Pancreas (tissue), 10 donors: Measurements from ENCODE around the gene TMEM129. TPM values are rescaled to one million over a fixed set of nuclear protein-coding genes. Genes with fewer than 3 reads are reported as not detected.

Experiments
- ATAC-seq, 4 donors: fragments of 200-7000 bp; cut with Tn5 transposase; one replicate each; pipeline versions ENCODE4 v1.8.0 to v1.9.1; 2020; ENCODE audit warnings: mild to moderate bottlenecking in 4 of 4, moderate library complexity in 4 of 4
- DNase-seq, 6 donors: peaks; one replicate each; pipeline ENCODE4 v3.0.0-alpha.2; 2020
- FAIRE-seq: peaks from 2 replicates; lab custom pipeline; 2012; peaks lifted over from hg19 to GRCh38; lab: Jason Lieb, UNC
- H3K27ac ChIP-seq, 4 donors: fragments of 200-600 bp; sonication (generic); 1 replicate in 3 of 4; 2 replicates in 1 of 4; pipeline versions ENCODE4 v1.5.0 to v1.8.0; 2020
- H3K27me3 ChIP-seq, 4 donors: fragments of 200-600 bp; one replicate each; pipeline ENCODE4 v1.8.0; 2021
- H3K36me3 ChIP-seq, 3 donors: fragments of 200-600 bp; sonication (generic) in 1 of 3; one replicate each; pipeline versions ENCODE4 v1.5.0 to v1.8.0; 2020 to 2021
- H3K4me1 ChIP-seq, 3 donors: fragments of 200-600 bp; one replicate each; pipeline ENCODE4 v1.8.0; 2021
- H3K4me3 ChIP-seq, 4 donors: fragments of 200-600 bp; sonication (generic) in 2 of 4; one replicate each; pipeline versions ENCODE4 v1.5.0 to v1.8.0; 2020 to 2021
- H3K9me3 ChIP-seq, 4 donors: fragments of 200-600 bp; one replicate each; pipeline ENCODE4 v1.8.0; 2021
- CTCF ChIP-seq, 4 donors: fragments of 200-600 bp; sonication (generic) in 3 of 4; IDR thresholded peaks; one replicate each; pipeline versions ENCODE4 v1.5.0 to v1.8.0; 2021; ENCODE audit warnings: antibody characterized with exemption in 4 of 4
- WGBS, 2 donors: extraction: QIAGEN DNeasy Blood & Tissue Kit; methylation state at CpG; one replicate each; pipeline ENCODE4 v1.1.7; 2013; 5-methylcytosine and 5-hydroxymethylcytosine counted together
- intact Hi-C, 3 donors: fragments of 100-400 bp; cut with DNase I; formaldehyde crosslinking; loops; one replicate each; pipeline versions ENCODE4 v1.11.1 to v1.14.2; 2022
- polyA plus RNA-seq, 2 donors: library from polyadenylated mRNA; stranded (reverse); fragments of 200-250 nt; gene quantifications; one replicate each; pipeline ENCODE4 v1.2.3, GENCODE V29; 2013
- total RNA-seq, 6 donors: library from RNA; stranded (reverse); fragmentation: NEBNext Ultra II Directional in 4 of 6; extraction: Animal tissue kit (Norgen Biotek cat#: 25700) in 4 of 6; gene quantifications; one replicate each; pipeline versions ENCODE4 v1.2.1 to v1.2.4, GENCODE V29; 2021 to 2023
- donor health status: healthy with polysubstance abuse.
- donor health status: DM: no; HTN: no; CAD: no; lungs with moderate emphysema.
- donor health status: DM: no; HTN: no; CAD: no.
- donor health status: control.
- donor health status: control.
- donor health status: Bipolar disorder and iron deficiency.
- donor health status: DM: yes; HTN: yes; CAD: no.
- donor health status: DM: no; HTN: no; CAD: no.
- donor health status: DM: no; HTN: no; CAD: no.
- donor health status: DM: yes; HTN: yes; CAD: no.

The TMEM129 gene
- total and polyA plus RNA-seq, 8 donors: 17.2 to 32.7 (median 20.0) TPM

- Histone ChIP-seq H3K9me3 (no peaks in the 10 kb centered on the region), H3K36me3 (peaks cover 0 to 4% (median 0%) of the 10 kb centered on the region in 3 donors), H3K27me3 (no peaks in the 10 kb centered on the region), H3K4me3 (peak overlapping the region; percentile 42 to 71 (median 55)), H3K27ac (no peak overlapping the region), H3K4me1 (peaks cover 0 to 29% (median 28%) of the 10 kb centered on the region in 3 donors)
- intact Hi-C loops: no loop called here
- FAIRE-seq (no peak), DNase-seq (peak in 3 of 6 donors; percentile 51 to 86 (median 77)), ATAC-seq (no peak)
- no peak for TF ChIP-seq CTCF (IDR thresholded peaks at IDR 0.05)
- 3 to 7% methylated on average over 38 to 61 of the region's 61 CpGs for WGBS, 2 donors
Measured at GRCh38 chr4:1721666-1722550, 785 bp upstream of the TMEM129 start.

GRCh38 chr4:1720163-1720983 is 750 bp downstream of the TMEM129 start:
- peak overlapping the region; percentile 24 to 71 (median 50) for H3K4me3 ChIP-seq
- no peak for TF ChIP-seq CTCF (IDR thresholded peaks at IDR 0.05)
- peak; percentile 13 to 41 (median 34) for ATAC-seq
- 1% methylated on average over 52 to 79 of the region's 79 CpGs for WGBS, 2 donors
- no peaks in the 10 kb centered on the region for H3K9me3 ChIP-seq
- no peaks in the 10 kb centered on the region for H3K27me3 ChIP-seq
- H3K27ac ChIP-seq: peak overlapping the region; percentile 77 to 90 (median 81)
- no peak for FAIRE-seq
- peaks cover 0 to 29% (median 28%) of the 10 kb centered on the region in 3 donors for H3K4me1 ChIP-seq
- DNase-seq: peak in 5 of 6 donors; percentile 55 to 89 (median 76)
- peaks cover 0 to 7% (median 0%) of the 10 kb centered on the region in 3 donors for H3K36me3 ChIP-seq
- intact Hi-C loops: no loop called here

- no peaks in the 10 kb centered on the region for H3K9me3 ChIP-seq
- ATAC-seq (peak; percentile 22 to 36 (median 26)), FAIRE-seq (no peak), DNase-seq (peak; percentile 63 to 87 (median 86))
- 39 to 42% methylated on average over 31 of the region's 31 CpGs for WGBS, 2 donors
- peaks cover 0 to 39% (median 35%) of the 10 kb centered on the region in 3 donors for H3K4me1 ChIP-seq
- H3K4me3 ChIP-seq: no peak overlapping the region
- H3K36me3 ChIP-seq: peaks cover 0 to 7% (median 0%) of the 10 kb centered on the region in 3 donors
- no peak for TF ChIP-seq CTCF (IDR thresholded peaks at IDR 0.05)
- H3K27me3 ChIP-seq: no peaks in the 10 kb centered on the region
- intact Hi-C loops: no loop called here
- H3K27ac ChIP-seq: peak overlapping the region; percentile 17 to 75 (median 52)
Measured at GRCh38 chr4:1718095-1718850, 2.9 kb downstream of the TMEM129 start.

- ATAC-seq: no peak
- no peaks in the 10 kb centered on the region for H3K27me3 ChIP-seq
- peaks cover 0 to 40% (median 35%) of the 10 kb centered on the region in 3 donors for H3K4me1 ChIP-seq
- peak overlapping the region; percentile 17 to 75 (median 52) for H3K27ac ChIP-seq
- no peaks in the 10 kb centered on the region for H3K9me3 ChIP-seq
- intact Hi-C loops: no loop called here
- no peak for TF ChIP-seq CTCF (IDR thresholded peaks at IDR 0.05)
- no peak for FAIRE-seq
- no peak overlapping the region for H3K4me3 ChIP-seq
- WGBS, 2 donors: 89 to 93% methylated on average over 29 to 32 of the region's 32 CpGs
- peaks cover 0 to 7% (median 0%) of the 10 kb centered on the region in 3 donors for H3K36me3 ChIP-seq
- DNase-seq: peak in 2 of 6 donors; percentile 54 to 80
Measured at GRCh38 chr4:1717129-1718094, 3.7 kb downstream of the TMEM129 start.
